Vagina (tissue), 2 donors: Measurements from ENCODE around the gene MUC6.

Source experiments
- CTCF ChIP-seq, 3 experiments: fragments of 450-650 bp in 2 of 3; fragments of 200-600 bp in 1 of 3; sonication (generic) in 1 of 3; IDR thresholded peaks; one replicate each; pipeline ENCODE4 v1.5.1; 2017 to 2019; ENCODE audit warnings: antibody characterized with exemption in 3 of 3, mild to moderate bottlenecking in 2 of 3, moderate library complexity in 2 of 3
- POLR2A ChIP-seq, 2 donors: fragments of 450-650 bp; IDR thresholded peaks; one replicate each; pipeline ENCODE4 v1.6.1; 2017; ENCODE audit warnings: antibody characterized with exemption in 2 of 2, mild to moderate bottlenecking in 2 of 2, moderate library complexity in 2 of 2

GRCh38 chr11:1015064-1015463 is 21.5 kb downstream of the MUC6 start:
- no peak for TF ChIP-seq CTCF (IDR thresholded peaks at IDR 0.05)
- no peak for TF ChIP-seq POLR2A (IDR thresholded peaks at IDR 0.05)
